H1 (cell line): ENCODE data around the gene LRRK1. TPM values are rescaled to one million over a fixed set of nuclear protein-coding genes. Genes with fewer than 3 reads are reported as not detected.

Source experiments
- CTCF ChIA-PET: fragments of 300-600 bp; sonication (Branson Sonifier 250); formaldehyde crosslinking; loops from one replicate; lab custom pipeline; 2021; ENCODE audit not compliant: partially characterized antibody; lab: Charles Lee
- POLR2A ChIA-PET: fragments of 300-600 bp; sonication (Branson Sonifier 250); formaldehyde crosslinking; loops from one replicate; lab custom pipeline; 2021; ENCODE audit warnings: inconsistent platforms; ENCODE audit not compliant: partially characterized antibody; lab: Charles Lee
- DNase-seq, 2 experiments: peaks; one replicate each; pipeline versions ENCODE4 v3.0.0 to v3.0.0-alpha.2; 2010 to 2022; ENCODE audit warnings: low spot score in 2 of 2, low read depth in 1 of 2, mixed read lengths in 1 of 2
- FAIRE-seq: peaks from 2 replicates; lab custom pipeline; 2011; peaks lifted over from hg19 to GRCh38; lab: Jason Lieb, UNC
- H2AFZ ChIP-seq: 2 replicates; pipeline ENCODE4 v1.8.1; 2012; ENCODE audit warnings: low read length, inconsistent platforms
- H2AK5ac ChIP-seq: 2 replicates; pipeline ENCODE4 v1.6.1; 2013; ENCODE audit warnings: low read depth, low read length
- H2BK120ac ChIP-seq: replicated peaks from 2 replicates; pipeline ENCODE3; 2013; ENCODE audit warnings: low read depth, low read length, inconsistent platforms
- H2BK12ac ChIP-seq: 2 replicates; pipeline ENCODE4 v1.6.1; 2013; ENCODE audit warnings: low read depth, low read length
- H2BK15ac ChIP-seq: 2 replicates; pipeline ENCODE4 v1.6.1; 2013; ENCODE audit warnings: low read length
- H2BK20ac ChIP-seq: 2 replicates; pipeline ENCODE4 v1.6.1; 2013; ENCODE audit warnings: low read length
- H2BK5ac ChIP-seq: 2 replicates; pipeline ENCODE4 v1.6.1; 2013; ENCODE audit warnings: low read depth, low read length
- H3K14ac ChIP-seq: 2 replicates; pipeline ENCODE4 v1.6.1; 2013; ENCODE audit warnings: inconsistent platforms; ENCODE audit not compliant: insufficient read length
- H3K18ac ChIP-seq: 2 replicates; pipeline ENCODE4 v1.6.1; 2013; ENCODE audit warnings: low read length; ENCODE audit errors: extremely low read depth
- H3K23ac ChIP-seq: 2 replicates; pipeline ENCODE4 v1.6.1; 2013; ENCODE audit warnings: inconsistent platforms; ENCODE audit not compliant: insufficient read length
- H3K23me2 ChIP-seq: 2 replicates; pipeline ENCODE4 v1.6.1; 2013; ENCODE audit warnings: low read depth, low read length
- H3K27ac ChIP-seq: 2 replicates; pipeline ENCODE4 v1.6.1; 2011; ENCODE audit warnings: low read depth, low read length, inconsistent platforms
- H3K27me3 ChIP-seq, 4 experiments: replicated peaks in 1 of 4; 1 replicate in 1 of 4; 2 replicates in 3 of 4; pipeline versions ENCODE4 v1.6.1 to v1.8.1; 2011 to 2013; ENCODE audit warnings: low read length in 3 of 4, mild to moderate bottlenecking in 3 of 4, inconsistent platforms in 2 of 4, mixed read lengths in 2 of 4, moderate library complexity in 1 of 4; ENCODE audit not compliant: control insufficient read depth in 3 of 4, insufficient read depth in 3 of 4; ENCODE audit errors: extremely low read depth in 1 of 4
- H3K36me3 ChIP-seq, 4 experiments: 2 replicates each; pipeline versions ENCODE4 v1.6.1 to v1.8.1; 2011 to 2013; ENCODE audit warnings: mild to moderate bottlenecking in 4 of 4, low read length in 3 of 4, moderate library complexity in 2 of 4, control low read depth in 1 of 4, inconsistent platforms in 1 of 4; ENCODE audit not compliant: insufficient read depth in 4 of 4, control insufficient read depth in 2 of 4
- H3K4ac ChIP-seq: replicated peaks from 2 replicates; pipeline ENCODE3; 2013; ENCODE audit warnings: low read length, low read depth, mixed read lengths, inconsistent platforms; ENCODE audit not compliant: insufficient read length
- H3K4me1 ChIP-seq, 4 experiments: replicated peaks in 1 of 4; 1 replicate in 1 of 4; 2 replicates in 3 of 4; pipeline versions ENCODE4 v1.6.1 to v1.8.1; 2011 to 2013; ENCODE audit warnings: low read length in 3 of 4, inconsistent platforms in 2 of 4, mixed read lengths in 1 of 4; ENCODE audit not compliant: insufficient read depth in 4 of 4, control insufficient read depth in 3 of 4
- H3K4me2 ChIP-seq, 2 experiments: 2 replicates each; pipeline versions ENCODE4 v1.6.1 to v1.8.1; 2011 to 2013; ENCODE audit warnings: low read depth in 2 of 2, low read length in 2 of 2, control low read depth in 1 of 2, inconsistent platforms in 1 of 2, mild to moderate bottlenecking in 1 of 2; ENCODE audit not compliant: insufficient read depth in 1 of 2
- H3K4me3 ChIP-seq, 4 experiments: fragments of 200-600, 300-600 bp in 1 of 4; sonication (generic), shearing (Covaris generic), sonication (Bioruptor Twin) in 1 of 4; 2 replicates each; pipeline versions ENCODE4 v1.5.1 to v1.8.1; 2011 to 2016; ENCODE audit warnings: low read length in 4 of 4, low read depth in 3 of 4, control low read depth in 2 of 4, inconsistent platforms in 2 of 4, mild to moderate bottlenecking in 2 of 4, mixed read lengths in 1 of 4, moderate library complexity in 1 of 4; ENCODE audit not compliant: insufficient read depth in 2 of 4; ENCODE audit errors: extremely low read depth in 1 of 4
- H3K56ac ChIP-seq: replicated peaks from 2 replicates; pipeline ENCODE3; 2013; ENCODE audit warnings: low read depth, mild to moderate bottlenecking, mixed read lengths, low read length, inconsistent platforms; ENCODE audit not compliant: insufficient read length
- H3K79me1 ChIP-seq: 2 replicates; pipeline ENCODE4 v1.6.1; 2013; ENCODE audit warnings: low read depth, low read length, control low read depth
- H3K79me2 ChIP-seq, 2 experiments: 2 replicates each; pipeline versions ENCODE4 v1.6.1 to v1.8.1; 2012 to 2013; ENCODE audit warnings: low read length in 2 of 2, mild to moderate bottlenecking in 2 of 2, inconsistent platforms in 1 of 2; ENCODE audit not compliant: insufficient read depth in 2 of 2, control insufficient read depth in 1 of 2
- H3K9ac ChIP-seq, 4 experiments: replicated peaks in 1 of 4; 1 replicate in 1 of 4; 2 replicates in 3 of 4; pipeline versions ENCODE4 v1.6.1 to v1.8.1; 2011 to 2013; ENCODE audit warnings: low read depth in 3 of 4, low read length in 3 of 4, control low read depth in 2 of 4, mild to moderate bottlenecking in 2 of 4, moderate library complexity in 2 of 4, inconsistent platforms in 1 of 4; ENCODE audit errors: extremely low read depth in 1 of 4
- H3K9me3 ChIP-seq, 2 experiments: 2 replicates each; pipeline versions ENCODE4 v1.6.1 to v1.8.1; 2012 to 2013; ENCODE audit warnings: mild to moderate bottlenecking in 2 of 2, moderate library complexity in 2 of 2, control low read depth in 1 of 2, inconsistent platforms in 1 of 2, low read depth in 1 of 2, low read length in 1 of 2, mixed read lengths in 1 of 2; ENCODE audit not compliant: insufficient read depth in 2 of 2
- H4K20me1 ChIP-seq, 2 experiments: replicated peaks in 1 of 2; 2 replicates each; pipeline versions ENCODE3 to v1.8.1; 2011 to 2013; ENCODE audit warnings: inconsistent platforms in 2 of 2, low read length in 2 of 2, mild to moderate bottlenecking in 1 of 2; ENCODE audit not compliant: insufficient read depth in 2 of 2, control insufficient read depth in 1 of 2
- H4K5ac ChIP-seq: 2 replicates; pipeline ENCODE4 v1.6.1; 2013; ENCODE audit warnings: low read length, low read depth, mixed read lengths, inconsistent platforms; ENCODE audit not compliant: insufficient read length
- H4K8ac ChIP-seq: 2 replicates; pipeline ENCODE4 v1.8.0; 2013; ENCODE audit warnings: mild to moderate bottlenecking, moderate library complexity, low read length, inconsistent platforms; ENCODE audit not compliant: insufficient read depth; ENCODE audit errors: extremely low read depth
- H4K91ac ChIP-seq: replicated peaks from 2 replicates; pipeline ENCODE3; 2013; ENCODE audit warnings: low read length, mixed read lengths, inconsistent platforms; ENCODE audit not compliant: insufficient read length
- ASH2L ChIP-seq: fragments of 200-600, 300-600 bp; sonication (generic); IDR thresholded peaks from one replicate; pipeline ENCODE4 v1.7.1; 2017; ENCODE audit warnings: low read length
- BRCA1 ChIP-seq: IDR thresholded peaks from 2 replicates; pipeline ENCODE4 v1.6.1; 2012; ENCODE audit warnings: low read depth, low read length, improper control_type of control experiment
- CREB1 ChIP-seq: IDR thresholded peaks from 2 replicates; pipeline ENCODE4 v1.6.1; 2012; ENCODE audit warnings: inconsistent platforms
- HDAC2 ChIP-seq, 2 experiments: fragments of 300-600 bp in 1 of 2; sonication (generic) in 1 of 2; IDR thresholded peaks; 2 replicates each; pipeline ENCODE4 v1.6.1; 2011 to 2012; ENCODE audit warnings: low read depth in 2 of 2, low read length in 2 of 2, mild to moderate bottlenecking in 2 of 2, moderate library complexity in 2 of 2, borderline replicate concordance in 1 of 2, inconsistent platforms in 1 of 2
- JUND ChIP-seq: IDR thresholded peaks from 2 replicates; pipeline ENCODE4 v1.6.1; 2011; ENCODE audit warnings: mild to moderate bottlenecking, improper control_type of control experiment, low read length
- KDM4A ChIP-seq: IDR thresholded peaks from one replicate; pipeline ENCODE4 v1.7.1; 2012; ENCODE audit warnings: low read depth, mild to moderate bottlenecking, moderate library complexity, low read length, inconsistent platforms; ENCODE audit not compliant: severe bottlenecking
- NANOG ChIP-seq: IDR thresholded peaks from 2 replicates; pipeline ENCODE4 v1.6.1; 2011; ENCODE audit warnings: low read length, low read depth, mild to moderate bottlenecking, inconsistent platforms; ENCODE audit not compliant: insufficient read depth, poor library complexity, severe bottlenecking
- POU5F1 ChIP-seq: IDR thresholded peaks from 2 replicates; pipeline ENCODE4 v1.6.1; 2011; ENCODE audit warnings: low read depth, mild to moderate bottlenecking, low read length, moderate library complexity
- RAD21 ChIP-seq, 2 experiments: IDR thresholded peaks in 1 of 2; conservative IDR thresholded peaks in 1 of 2; 2 replicates each; pipeline ENCODE4 v1.6.1; 2011; ENCODE audit warnings: low read depth in 2 of 2, low read length in 2 of 2, improper control_type of control experiment in 1 of 2, inconsistent platforms in 1 of 2, mild to moderate bottlenecking in 1 of 2, moderate library complexity in 1 of 2
- TCF12 ChIP-seq: IDR thresholded peaks from 2 replicates; pipeline ENCODE4 v1.6.1; 2011; ENCODE audit warnings: low read depth, mild to moderate bottlenecking, low read length
- TEAD4 ChIP-seq: IDR thresholded peaks from 2 replicates; pipeline ENCODE4 v1.6.1; 2012; ENCODE audit warnings: low read depth, low read length, inconsistent platforms, mixed read lengths
- ZNF274 ChIP-seq: IDR thresholded peaks from 2 replicates; pipeline ENCODE4 v1.7.0; 2012; ENCODE audit warnings: low read length, borderline replicate concordance; ENCODE audit errors: extremely low read depth
- WGBS, 2 experiments: shearing (Covaris generic) in 1 of 2; methylation state at CpG; one replicate each; pipeline versions ENCODE4 v1.1.6 to v1.1.7; 2013 to 2015; ENCODE audit warnings: low lambda C conversion rate in 2 of 2, mixed read lengths in 2 of 2, inconsistent platforms in 1 of 2, low coverage in 1 of 2, missing lambda C conversion rate in 1 of 2; ENCODE audit not compliant: insufficient replicate concordance in 2 of 2, insufficient coverage in 1 of 2, insufficient read length in 1 of 2; ENCODE audit errors: extremely low coverage in 1 of 2, missing lambda C conversion rate in 1 of 2; 5-methylcytosine and 5-hydroxymethylcytosine counted together
- polyA plus RNA-seq, 7 experiments: library from polyadenylated mRNA; depleted of rRNA in 3 of 7; stranded (reverse) in 5 of 7; unstranded in 2 of 7; fragments of >200 nt in 5 of 7; fragments of 200-250 nt in 2 of 7; gene quantifications; 1 replicate in 5 of 7; 2 replicates in 1 of 7; 4 replicates in 1 of 7; pipeline versions ENCODE4 v1.2.1 to v1.2.3, GENCODE V29; 2011 to 2013; ENCODE audit warnings: missing spikeins in 2 of 7, mixed read lengths in 2 of 7
- total RNA-seq: library from RNA; stranded (reverse); fragmentation: NEBNext Ultra II Directional; extraction: Animal tissue kit (Norgen Biotek cat#: 25700); gene quantifications from 2 replicates; pipeline ENCODE4 v1.2.1, GENCODE V29; 2021

The LRRK1 gene
- total and polyA plus RNA-seq, 2 of the 8 experiments (the other 6 are each of a cell fraction or from before 2014, with no cell fraction given) = 1.2 to 3.6 TPM

- H4K91ac ChIP-seq = peak overlapping the region; percentile 67
- no peak overlapping the region for H3K4ac ChIP-seq
- ChIA-PET CTCF (interaction anchor here (0.7 to 11.1 kb wide), 9 partner anchors 9 to 84 kb away, joined by 3 to 72 read pairs (median 4); no protein-coding TSS in a partner anchor), POLR2A (interaction anchor here (0.6 to 1.5 kb wide), 2 partner anchors 25 to 170 kb away, joined by 3 to 4 read pairs; no protein-coding TSS in a partner anchor)
- H3K27me3 ChIP-seq = no peaks in the 10 kb centered on the region
- peak overlapping the region; percentile 77; the same call in 1 of the 2 replicates for H2BK20ac ChIP-seq
- H3K14ac ChIP-seq = no peak overlapping the region
- no peak overlapping the region for H3K4me2 ChIP-seq
- no peak overlapping the region for H2AK5ac ChIP-seq
- H2AFZ ChIP-seq = no peak overlapping the region
- peak overlapping the region; percentile 5; the same call in 1 of the 2 replicates for H2BK15ac ChIP-seq
- H3K23me2 ChIP-seq = no peaks in the 10 kb centered on the region; the same call in 1 of the 2 replicates
- no peak overlapping the region for H3K23ac ChIP-seq
- H3K79me2 ChIP-seq = no peaks in the 10 kb centered on the region
- H3K18ac ChIP-seq = peak overlapping the region; percentile 64
- H3K56ac ChIP-seq = no peak overlapping the region
- peak overlapping the region; percentile 49; the same call in 1 of the 2 replicates for H2BK5ac ChIP-seq
- H3K4me1 ChIP-seq = peaks cover 0 to 1% (median 0%) of the 10 kb centered on the region in 4 experiments; a peak in 3 of 7 replicates
- FAIRE-seq (no peak), DNase-seq (no peak)
- H3K79me1 ChIP-seq = no peaks in the 10 kb centered on the region
- H3K9ac ChIP-seq = no peak overlapping the region
- H3K9me3 ChIP-seq = no peaks in the 10 kb centered on the region
- WGBS, 2 experiments = 89% methylated on average over 11 of the region's 11 CpGs; no CpG with 5 or more reads in 1 of the 2 experiments
- no peak overlapping the region for H4K5ac ChIP-seq
- no peak overlapping the region for H3K27ac ChIP-seq
- H4K8ac ChIP-seq = peak overlapping the region; percentile 72; the same call in 1 of the 2 replicates
- no peak overlapping the region for H3K4me3 ChIP-seq
- no peaks in the 10 kb centered on the region for H3K36me3 ChIP-seq
- H2BK12ac ChIP-seq = peak overlapping the region; percentile 69; the same call in 1 of the 2 replicates
- H4K20me1 ChIP-seq = no peaks in the 10 kb centered on the region
- H2BK120ac ChIP-seq = no peak overlapping the region
- TF ChIP-seq ZNF274 (no peak), TCF12 (no peak), POU5F1 (no peak), BRCA1 (no peak), NANOG (no peak), JUND (no peak), HDAC2 (IDR thresholded peaks at IDR 0.05; ENCODE audit: borderline replicate concordance in 1 of 2, low read depth in 2 of 2, low read length in 2 of 2) (no peak), CREB1 (no peak), TEAD4 (no peak), ASH2L (no peak), KDM4A (no peak), RAD21 (IDR thresholded peaks at IDR 0.05 in 1 of 2, conservative IDR thresholded peaks at IDR 0.05 in 1 of 2; ENCODE audit: low read depth in 2 of 2, low read length in 2 of 2) (no peak)
Measured at GRCh38 chr15:101092156-101092866, 173.2 kb downstream of the LRRK1 start.
